ENCODE results near the gene SNX14.
"Not testable (repeated sequence)": the region's sequence is repeated elsewhere in the genome, so short reads cannot be mapped to it uniquely, and the experiment has no call there.

Gene SNX14

GRCh38 chr6:85581572-85581971, 12.1 kb downstream of the SNX14 start:
- FAIRE-seq = no peak

GRCh38 chr6:85580878-85581267, 12.8 kb downstream of the SNX14 start:
- no peak for FAIRE-seq

- no peak for FAIRE-seq
Measured at GRCh38 chr6:85580118-85580877, 13.4 kb downstream of the SNX14 start.

GRCh38 chr6:85579581-85579980, 14.1 kb downstream of the SNX14 start:
- no peak for FAIRE-seq

GRCh38 chr6:85576476-85576875, 17.2 kb downstream of the SNX14 start:
- no peak for FAIRE-seq

GRCh38 chr6:85574932-85575598, 18.6 kb downstream of the SNX14 start:
- no peak for FAIRE-seq

GRCh38 chr6:85569323-85569722, 24.3 kb downstream of the SNX14 start:
- no peak for FAIRE-seq

GRCh38 chr6:85568411-85568810, 25.2 kb downstream of the SNX14 start:
- FAIRE-seq = no peak

GRCh38 chr6:85565736-85566135, 27.9 kb downstream of the SNX14 start:
- FAIRE-seq = peak; percentile 60

- not testable (repeated sequence) for FAIRE-seq
Measured at GRCh38 chr6:85564223-85564622, 29.4 kb downstream of the SNX14 start.

GRCh38 chr6:85561750-85562357, 31.8 kb downstream of the SNX14 start:
- FAIRE-seq = no peak

- FAIRE-seq = no peak
Measured at GRCh38 chr6:85556992-85557668, 36.5 kb downstream of the SNX14 start.

GRCh38 chr6:85552652-85553051, 41.0 kb downstream of the SNX14 start:
- no peak for FAIRE-seq

GRCh38 chr6:85551264-85551663, 42.4 kb downstream of the SNX14 start:
- FAIRE-seq = no peak

- FAIRE-seq = no peak
Measured at GRCh38 chr6:85547719-85548118, 45.9 kb downstream of the SNX14 start.

GRCh38 chr6:85544776-85545175, 48.9 kb downstream of the SNX14 start:
- FAIRE-seq = no peak

- peak; percentile 98 for FAIRE-seq
Measured at GRCh38 chr6:85537055-85537494, 56.6 kb downstream of the SNX14 start.

GRCh38 chr6:85524281-85524680, 69.4 kb downstream of the SNX14 start:
- not testable (repeated sequence) for FAIRE-seq

GRCh38 chr6:85516168-85516567, 77.5 kb downstream of the SNX14 start:
- no peak for FAIRE-seq

GRCh38 chr6:85506441-85507093, 87.1 kb downstream of the SNX14 start:
- no peak for FAIRE-seq

GRCh38 chr6:85498596-85499258, 94.9 kb downstream of the SNX14 start:
- FAIRE-seq = no peak

GRCh38 chr6:85496856-85497255, 96.8 kb downstream of the SNX14 start:
- FAIRE-seq = no peak

Data from A204.1 (cell line).